Measurements from ENCODE around the gene BGN.

The BGN gene

GRCh38 chrX:153450949-153451277, 43.9 kb upstream of the BGN start:
- H3K36me3 ChIP-seq (ENCODE audit: control insufficient read depth in 1 of 2, insufficient read depth in 2 of 2, low read length in 2 of 2): peaks cover 0 to 21% of the 10 kb centered on the region in 2 donors
- no peaks in the 10 kb centered on the region for H3K4me1 ChIP-seq (ENCODE audit: control insufficient read depth in 1 of 2, insufficient read depth in 2 of 2, low read length in 2 of 2)
- no peak overlapping the region for H3K4me3 ChIP-seq (ENCODE audit: low read depth in 1 of 2, low read length in 2 of 2)
- no peaks in the 10 kb centered on the region for H3K27me3 ChIP-seq (ENCODE audit: low read depth, low read length)
- H3K9me3 ChIP-seq (ENCODE audit: control insufficient read depth in 1 of 2, low read length in 2 of 2): no peaks in the 10 kb centered on the region
- H3K27ac ChIP-seq (ENCODE audit: low read length): no peak overlapping the region

- Histone ChIP-seq H3K9me3 (ENCODE audit: control insufficient read depth in 1 of 2, low read length in 2 of 2) (no peaks in the 10 kb centered on the region), H3K36me3 (ENCODE audit: control insufficient read depth in 1 of 2, insufficient read depth in 2 of 2, low read length in 2 of 2) (peaks cover 0 to 21% of the 10 kb centered on the region in 2 donors), H3K27me3 (ENCODE audit: low read depth, low read length) (no peaks in the 10 kb centered on the region), H3K4me3 (ENCODE audit: low read depth in 1 of 2, low read length in 2 of 2) (no peak overlapping the region), H3K27ac (ENCODE audit: low read length) (no peak overlapping the region), H3K4me1 (ENCODE audit: control insufficient read depth in 1 of 2, insufficient read depth in 2 of 2, low read length in 2 of 2) (no peaks in the 10 kb centered on the region)
These were observed 39.8 kb upstream of the BGN start for GRCh38 chrX:153454901-153455550.

GRCh38 chrX:153455571-153455970, 39.2 kb upstream of the BGN start:
- Histone ChIP-seq H3K4me1 (ENCODE audit: control insufficient read depth in 1 of 2, insufficient read depth in 2 of 2, low read length in 2 of 2) (no peaks in the 10 kb centered on the region), H3K9me3 (ENCODE audit: control insufficient read depth in 1 of 2, low read length in 2 of 2) (no peaks in the 10 kb centered on the region), H3K36me3 (ENCODE audit: control insufficient read depth in 1 of 2, insufficient read depth in 2 of 2, low read length in 2 of 2) (peaks cover 0 to 21% of the 10 kb centered on the region in 2 donors), H3K4me3 (ENCODE audit: low read depth in 1 of 2, low read length in 2 of 2) (no peak overlapping the region), H3K27me3 (ENCODE audit: low read depth, low read length) (no peaks in the 10 kb centered on the region), H3K27ac (ENCODE audit: low read length) (no peak overlapping the region)

GRCh38 chrX:153456161-153456560, 38.6 kb upstream of the BGN start:
- Histone ChIP-seq H3K27ac (ENCODE audit: low read length) (no peak overlapping the region), H3K4me3 (ENCODE audit: low read depth in 1 of 2, low read length in 2 of 2) (no peak overlapping the region), H3K27me3 (ENCODE audit: low read depth, low read length) (no peaks in the 10 kb centered on the region), H3K36me3 (ENCODE audit: control insufficient read depth in 1 of 2, insufficient read depth in 2 of 2, low read length in 2 of 2) (peaks cover 0 to 16% of the 10 kb centered on the region in 2 donors), H3K4me1 (ENCODE audit: control insufficient read depth in 1 of 2, insufficient read depth in 2 of 2, low read length in 2 of 2) (no peaks in the 10 kb centered on the region), H3K9me3 (ENCODE audit: control insufficient read depth in 1 of 2, low read length in 2 of 2) (no peaks in the 10 kb centered on the region)

GRCh38 chrX:153456704-153457103, 38.1 kb upstream of the BGN start:
- no peak overlapping the region for H3K4me3 ChIP-seq (ENCODE audit: low read depth in 1 of 2, low read length in 2 of 2)
- no peaks in the 10 kb centered on the region for H3K9me3 ChIP-seq (ENCODE audit: control insufficient read depth in 1 of 2, low read length in 2 of 2)
- no peaks in the 10 kb centered on the region for H3K4me1 ChIP-seq (ENCODE audit: control insufficient read depth in 1 of 2, insufficient read depth in 2 of 2, low read length in 2 of 2)
- no peak overlapping the region for H3K27ac ChIP-seq (ENCODE audit: low read length)
- no peaks in the 10 kb centered on the region for H3K27me3 ChIP-seq (ENCODE audit: low read depth, low read length)
- H3K36me3 ChIP-seq (ENCODE audit: control insufficient read depth in 1 of 2, insufficient read depth in 2 of 2, low read length in 2 of 2): peaks cover 0 to 13% of the 10 kb centered on the region in 2 donors

GRCh38 chrX:153457136-153457825, 37.5 kb upstream of the BGN start:
- Histone ChIP-seq H3K36me3 (ENCODE audit: control insufficient read depth in 1 of 2, insufficient read depth in 2 of 2, low read length in 2 of 2) (peaks cover 0 to 17% of the 10 kb centered on the region in 2 donors), H3K4me3 (ENCODE audit: low read depth in 1 of 2, low read length in 2 of 2) (no peak overlapping the region), H3K4me1 (ENCODE audit: control insufficient read depth in 1 of 2, insufficient read depth in 2 of 2, low read length in 2 of 2) (no peaks in the 10 kb centered on the region), H3K27me3 (ENCODE audit: low read depth, low read length) (no peaks in the 10 kb centered on the region), H3K9me3 (ENCODE audit: control insufficient read depth in 1 of 2, low read length in 2 of 2) (no peaks in the 10 kb centered on the region), H3K27ac (ENCODE audit: low read length) (no peak overlapping the region)

GRCh38 chrX:153457827-153458466, 36.8 kb upstream of the BGN start:
- Histone ChIP-seq H3K27me3 (ENCODE audit: low read depth, low read length) (no peaks in the 10 kb centered on the region), H3K4me3 (ENCODE audit: low read depth in 1 of 2, low read length in 2 of 2) (no peak overlapping the region), H3K27ac (ENCODE audit: low read length) (no peak overlapping the region), H3K4me1 (ENCODE audit: control insufficient read depth in 1 of 2, insufficient read depth in 2 of 2, low read length in 2 of 2) (no peaks in the 10 kb centered on the region), H3K9me3 (ENCODE audit: control insufficient read depth in 1 of 2, low read length in 2 of 2) (no peaks in the 10 kb centered on the region), H3K36me3 (ENCODE audit: control insufficient read depth in 1 of 2, insufficient read depth in 2 of 2, low read length in 2 of 2) (peaks cover 0 to 17% of the 10 kb centered on the region in 2 donors)

- Histone ChIP-seq H3K9me3 (ENCODE audit: control insufficient read depth in 1 of 2, low read length in 2 of 2) (no peaks in the 10 kb centered on the region), H3K4me1 (ENCODE audit: control insufficient read depth in 1 of 2, insufficient read depth in 2 of 2, low read length in 2 of 2) (no peaks in the 10 kb centered on the region), H3K36me3 (ENCODE audit: control insufficient read depth in 1 of 2, insufficient read depth in 2 of 2, low read length in 2 of 2) (peaks cover 0 to 17% of the 10 kb centered on the region in 2 donors), H3K4me3 (ENCODE audit: low read depth in 1 of 2, low read length in 2 of 2) (no peak overlapping the region), H3K27me3 (ENCODE audit: low read depth, low read length) (no peaks in the 10 kb centered on the region), H3K27ac (ENCODE audit: low read length) (no peak overlapping the region)
These were observed 36.3 kb upstream of the BGN start for GRCh38 chrX:153458476-153458875.

GRCh38 chrX:153459986-153460385, 34.8 kb upstream of the BGN start:
- no peak overlapping the region for H3K27ac ChIP-seq (ENCODE audit: low read length)
- H3K36me3 ChIP-seq (ENCODE audit: control insufficient read depth in 1 of 2, insufficient read depth in 2 of 2, low read length in 2 of 2): peaks cover 0 to 17% of the 10 kb centered on the region in 2 donors

GRCh38 chrX:153460826-153461225, 34.0 kb upstream of the BGN start:
- Histone ChIP-seq H3K27ac (ENCODE audit: low read length) (no peak overlapping the region), H3K36me3 (ENCODE audit: control insufficient read depth in 1 of 2, insufficient read depth in 2 of 2, low read length in 2 of 2) (peaks cover 0 to 14% of the 10 kb centered on the region in 2 donors), H3K27me3 (ENCODE audit: low read depth, low read length) (no peaks in the 10 kb centered on the region), H3K4me3 (ENCODE audit: low read depth in 1 of 2, low read length in 2 of 2) (no peak overlapping the region), H3K4me1 (ENCODE audit: control insufficient read depth in 1 of 2, insufficient read depth in 2 of 2, low read length in 2 of 2) (no peaks in the 10 kb centered on the region), H3K9me3 (ENCODE audit: control insufficient read depth in 1 of 2, low read length in 2 of 2) (no peaks in the 10 kb centered on the region)

More at GRCh38 chrX:153459986-153460385, 34.8 kb upstream of the BGN start:
- Histone ChIP-seq H3K4me1 (ENCODE audit: control insufficient read depth in 1 of 2, insufficient read depth in 2 of 2, low read length in 2 of 2) (no peaks in the 10 kb centered on the region), H3K9me3 (ENCODE audit: control insufficient read depth in 1 of 2, low read length in 2 of 2) (no peaks in the 10 kb centered on the region), H3K27me3 (ENCODE audit: low read depth, low read length) (no peaks in the 10 kb centered on the region), H3K4me3 (ENCODE audit: low read depth in 1 of 2, low read length in 2 of 2) (no peak overlapping the region)

GRCh38 chrX:153462291-153462690, 32.5 kb upstream of the BGN start:
- Histone ChIP-seq H3K27me3 (ENCODE audit: low read depth, low read length) (no peaks in the 10 kb centered on the region), H3K36me3 (ENCODE audit: control insufficient read depth in 1 of 2, insufficient read depth in 2 of 2, low read length in 2 of 2) (peaks cover 0 to 17% of the 10 kb centered on the region in 2 donors), H3K4me3 (ENCODE audit: low read depth in 1 of 2, low read length in 2 of 2) (no peak overlapping the region), H3K27ac (ENCODE audit: low read length) (no peak overlapping the region), H3K9me3 (ENCODE audit: control insufficient read depth in 1 of 2, low read length in 2 of 2) (no peaks in the 10 kb centered on the region), H3K4me1 (ENCODE audit: control insufficient read depth in 1 of 2, insufficient read depth in 2 of 2, low read length in 2 of 2) (no peaks in the 10 kb centered on the region)

Measured in muscle layer of duodenum (tissue), 2 donors.